Measurements from ENCODE around the gene RAB11A.

The RAB11A gene

GRCh38 chr15:65856821-65857455 lies 12.4 kb upstream of the RAB11A start:
- no peak for TF ChIP-seq SPI1 (IDR thresholded peaks at IDR 0.05; ENCODE audit: borderline replicate concordance, low read depth)
- TF ChIP-seq, protein P1, sequence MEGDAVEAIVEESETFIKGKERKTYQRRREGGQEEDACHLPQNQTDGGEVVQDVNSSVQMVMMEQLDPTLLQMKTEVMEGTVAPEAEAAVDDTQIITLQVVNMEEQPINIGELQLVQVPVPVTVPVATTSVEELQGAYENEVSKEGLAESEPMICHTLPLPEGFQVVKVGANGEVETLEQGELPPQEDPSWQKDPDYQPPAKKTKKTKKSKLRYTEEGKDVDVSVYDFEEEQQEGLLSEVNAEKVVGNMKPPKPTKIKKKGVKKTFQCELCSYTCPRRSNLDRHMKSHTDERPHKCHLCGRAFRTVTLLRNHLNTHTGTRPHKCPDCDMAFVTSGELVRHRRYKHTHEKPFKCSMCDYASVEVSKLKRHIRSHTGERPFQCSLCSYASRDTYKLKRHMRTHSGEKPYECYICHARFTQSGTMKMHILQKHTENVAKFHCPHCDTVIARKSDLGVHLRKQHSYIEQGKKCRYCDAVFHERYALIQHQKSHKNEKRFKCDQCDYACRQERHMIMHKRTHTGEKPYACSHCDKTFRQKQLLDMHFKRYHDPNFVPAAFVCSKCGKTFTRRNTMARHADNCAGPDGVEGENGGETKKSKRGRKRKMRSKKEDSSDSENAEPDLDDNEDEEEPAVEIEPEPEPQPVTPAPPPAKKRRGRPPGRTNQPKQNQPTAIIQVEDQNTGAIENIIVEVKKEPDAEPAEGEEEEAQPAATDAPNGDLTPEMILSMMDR (IDR thresholded peaks at IDR 0.05; ENCODE audit: insufficient read depth, low read length) = peak; percentile 93
- Histone ChIP-seq H3K27me3 (ENCODE audit: insufficient read depth, poor library complexity, severe bottlenecking) (no peaks in the 10 kb centered on the region), H3K4me3 (replicated peaks; ENCODE audit: insufficient read depth, low read length) (no peak overlapping the region), H3K27ac (replicated peaks) (no peak overlapping the region)
- peak in 1 of 2 experiments; percentile 73 for DNase-seq (ENCODE audit: low read depth in 1 of 2, low spot score in 1 of 2)

- TF ChIP-seq, protein P2, sequence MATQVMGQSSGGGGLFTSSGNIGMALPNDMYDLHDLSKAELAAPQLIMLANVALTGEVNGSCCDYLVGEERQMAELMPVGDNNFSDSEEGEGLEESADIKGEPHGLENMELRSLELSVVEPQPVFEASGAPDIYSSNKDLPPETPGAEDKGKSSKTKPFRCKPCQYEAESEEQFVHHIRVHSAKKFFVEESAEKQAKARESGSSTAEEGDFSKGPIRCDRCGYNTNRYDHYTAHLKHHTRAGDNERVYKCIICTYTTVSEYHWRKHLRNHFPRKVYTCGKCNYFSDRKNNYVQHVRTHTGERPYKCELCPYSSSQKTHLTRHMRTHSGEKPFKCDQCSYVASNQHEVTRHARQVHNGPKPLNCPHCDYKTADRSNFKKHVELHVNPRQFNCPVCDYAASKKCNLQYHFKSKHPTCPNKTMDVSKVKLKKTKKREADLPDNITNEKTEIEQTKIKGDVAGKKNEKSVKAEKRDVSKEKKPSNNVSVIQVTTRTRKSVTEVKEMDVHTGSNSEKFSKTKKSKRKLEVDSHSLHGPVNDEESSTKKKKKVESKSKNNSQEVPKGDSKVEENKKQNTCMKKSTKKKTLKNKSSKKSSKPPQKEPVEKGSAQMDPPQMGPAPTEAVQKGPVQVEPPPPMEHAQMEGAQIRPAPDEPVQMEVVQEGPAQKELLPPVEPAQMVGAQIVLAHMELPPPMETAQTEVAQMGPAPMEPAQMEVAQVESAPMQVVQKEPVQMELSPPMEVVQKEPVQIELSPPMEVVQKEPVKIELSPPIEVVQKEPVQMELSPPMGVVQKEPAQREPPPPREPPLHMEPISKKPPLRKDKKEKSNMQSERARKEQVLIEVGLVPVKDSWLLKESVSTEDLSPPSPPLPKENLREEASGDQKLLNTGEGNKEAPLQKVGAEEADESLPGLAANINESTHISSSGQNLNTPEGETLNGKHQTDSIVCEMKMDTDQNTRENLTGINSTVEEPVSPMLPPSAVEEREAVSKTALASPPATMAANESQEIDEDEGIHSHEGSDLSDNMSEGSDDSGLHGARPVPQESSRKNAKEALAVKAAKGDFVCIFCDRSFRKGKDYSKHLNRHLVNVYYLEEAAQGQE (IDR thresholded peaks at IDR 0.05; ENCODE audit: insufficient replicate concordance, low read depth) = no peak
- TF ChIP-seq, protein P1 (IDR thresholded peaks at IDR 0.05; ENCODE audit: insufficient read depth, low read length) = no peak
- TF ChIP-seq GABPA (IDR thresholded peaks at IDR 0.05; ENCODE audit: low read depth) = no peak
- TF ChIP-seq SPI1 (IDR thresholded peaks at IDR 0.05; ENCODE audit: borderline replicate concordance, low read depth) = no peak
- no peak for TF ChIP-seq POLR2AphosphoS5 (IDR thresholded peaks at IDR 0.05; ENCODE audit: low read depth)
- Histone ChIP-seq H3K27me3 (ENCODE audit: insufficient read depth, poor library complexity, severe bottlenecking) (no peaks in the 10 kb centered on the region), H3K4me3 (replicated peaks; ENCODE audit: insufficient read depth, low read length) (no peak overlapping the region), H3K27ac (replicated peaks) (no peak overlapping the region)
- DNase-seq (ENCODE audit: low read depth in 1 of 2, low spot score in 1 of 2) = no peak
Measured at GRCh38 chr15:65857718-65858402, 11.4 kb upstream of the RAB11A start.

DNA sequence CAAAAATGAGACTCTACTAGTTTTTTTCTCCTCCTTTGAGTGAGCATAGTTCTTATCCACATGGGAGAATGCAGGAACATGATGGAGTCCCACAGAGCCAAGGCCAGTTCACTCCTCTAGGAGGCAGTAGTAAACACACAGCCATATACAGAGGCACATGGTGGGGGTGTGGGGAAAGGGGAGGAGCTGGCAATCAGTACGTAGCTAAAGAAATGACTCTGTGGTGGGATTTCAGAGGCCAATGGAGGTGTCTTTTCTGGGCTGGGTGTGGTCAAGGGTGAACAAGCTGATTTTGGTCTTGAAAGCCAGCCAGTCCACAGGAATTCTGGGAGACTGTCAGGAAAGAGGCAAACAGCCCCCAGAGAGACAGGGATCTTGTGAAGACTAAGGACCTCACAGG lies 6.6 kb upstream of the RAB11A start:
- Histone ChIP-seq H3K4me3 (replicated peaks; ENCODE audit: insufficient read depth, low read length) (no peak overlapping the region), H3K27ac (replicated peaks) (no peak overlapping the region), H3K27me3 (ENCODE audit: insufficient read depth, poor library complexity, severe bottlenecking) (no peaks in the 10 kb centered on the region)
- peak in 1 of 2 experiments; percentile 76 for DNase-seq (ENCODE audit: low read depth in 1 of 2, low spot score in 1 of 2)
- TF ChIP-seq, protein P1 (IDR thresholded peaks at IDR 0.05; ENCODE audit: insufficient read depth, low read length) = peak; percentile 54
- TF ChIP-seq, protein P2 (IDR thresholded peaks at IDR 0.05; ENCODE audit: insufficient replicate concordance, low read depth) = no peak

- no peak overlapping the region for H3K27ac ChIP-seq (replicated peaks)
- H3K27me3 ChIP-seq (ENCODE audit: insufficient read depth, poor library complexity, severe bottlenecking) = no peaks in the 10 kb centered on the region
- TF ChIP-seq, protein P2 (IDR thresholded peaks at IDR 0.05; ENCODE audit: insufficient replicate concordance, low read depth) = no peak
- TF ChIP-seq POLR2AphosphoS5 (IDR thresholded peaks at IDR 0.05; ENCODE audit: low read depth) (no peak), SPI1 (IDR thresholded peaks at IDR 0.05; ENCODE audit: borderline replicate concordance, low read depth) (no peak)
- no peak for DNase-seq (ENCODE audit: low read depth in 1 of 2, low spot score in 1 of 2)
- H3K4me3 ChIP-seq (replicated peaks; ENCODE audit: insufficient read depth, low read length) = no peak overlapping the region
Measured at GRCh38 chr15:65863106-65863505, 6.2 kb upstream of the RAB11A start.

Data from HL-60 (cell line).